DMS114 treated with DMSO at 0.1 percent for 48 hours (cell line): ENCODE data around the gene CACFD1.

ENCODE experiments used
- DNase-seq: peaks from one replicate; lab custom pipeline; 2025; ENCODE audit not compliant: unreplicated experiment; lab: John Stamatoyannopoulos, UW

CACFD1 gene

DNA sequence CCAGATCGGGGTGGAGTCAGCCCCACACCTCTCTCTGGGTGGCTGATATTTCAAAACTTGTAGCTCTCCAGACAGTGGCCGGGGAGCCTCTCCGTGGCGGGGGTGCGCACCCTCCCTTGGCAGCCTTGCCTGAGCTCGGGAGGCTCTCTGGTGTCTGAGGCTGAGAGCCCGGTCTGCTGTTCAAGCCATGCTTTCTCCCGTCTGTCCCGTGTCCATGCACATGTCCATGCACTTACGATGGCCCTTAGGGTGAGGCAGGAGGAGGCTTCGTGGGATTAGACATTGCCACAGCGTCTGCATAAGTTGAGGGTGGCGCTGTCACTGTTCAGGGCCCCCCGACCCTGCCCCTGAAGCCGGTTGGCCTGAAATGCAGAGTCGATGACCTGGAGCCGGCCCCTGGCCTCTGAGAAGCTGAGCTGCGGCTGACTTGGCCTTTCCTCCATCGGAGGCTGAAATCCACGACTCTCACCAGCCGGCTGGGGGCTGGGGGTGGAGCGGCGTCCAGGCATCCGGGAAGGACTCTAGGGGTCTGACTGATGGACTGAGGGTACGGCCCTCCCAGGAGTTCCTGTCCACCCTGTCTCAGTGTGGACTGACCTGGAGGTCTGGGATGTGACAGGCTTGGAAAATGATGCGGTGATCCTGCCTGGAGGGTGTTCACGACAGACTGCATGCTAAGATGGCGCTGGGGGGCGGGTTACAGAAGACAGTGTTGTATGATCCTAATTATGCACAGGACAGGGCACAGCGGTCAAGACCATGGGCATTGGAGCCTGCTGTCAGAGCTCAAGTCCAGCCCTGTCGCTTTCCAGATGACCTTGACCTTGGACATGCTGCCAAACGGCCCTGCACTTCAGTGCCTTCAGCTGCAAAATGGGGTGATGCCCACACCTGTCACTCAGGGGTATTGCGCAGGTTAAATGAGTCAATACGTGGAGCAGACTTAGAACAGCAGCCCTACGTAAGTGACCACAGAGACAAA lies 37.4 kb downstream of the CACFD1 start:
- DNase-seq = no peak

DNA sequence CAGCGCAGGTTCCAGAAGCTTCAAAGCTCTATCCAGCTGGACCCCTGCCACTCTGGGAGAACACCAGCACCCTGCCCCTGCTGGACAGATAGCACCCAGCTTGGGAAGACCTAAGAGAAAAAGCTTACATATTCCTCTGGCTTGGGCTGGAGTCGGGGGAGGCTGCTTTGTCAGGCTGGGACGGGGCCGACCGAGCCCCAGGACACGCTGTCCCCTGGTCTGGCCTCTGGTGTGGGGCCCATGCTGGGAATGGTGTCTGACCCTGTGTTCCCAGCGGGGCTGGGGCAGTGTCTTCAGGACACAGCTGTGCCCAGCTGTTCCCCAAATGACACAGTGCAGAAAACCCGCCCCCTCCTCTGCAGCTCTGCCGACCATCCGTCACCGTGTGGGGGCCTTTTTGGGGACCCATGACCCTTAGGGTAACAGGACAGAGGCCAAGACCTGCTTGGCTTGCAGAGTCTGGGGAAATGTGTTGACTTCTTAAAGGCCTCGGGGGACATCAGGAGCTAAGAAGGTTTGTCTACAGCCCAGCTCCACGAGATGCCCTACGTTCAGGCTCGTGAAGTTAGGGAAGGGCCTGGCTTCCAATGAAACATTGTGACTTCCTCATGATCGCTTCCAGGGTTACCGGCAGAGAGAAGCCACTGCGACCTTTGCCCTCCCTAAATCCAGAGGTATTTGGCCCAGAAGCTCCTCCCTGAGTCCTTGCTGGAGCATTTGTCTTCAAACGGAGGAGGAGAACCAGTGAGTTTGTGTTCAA lies 39.5 kb downstream of the CACFD1 start:
- DNase-seq = no peak

DNA sequence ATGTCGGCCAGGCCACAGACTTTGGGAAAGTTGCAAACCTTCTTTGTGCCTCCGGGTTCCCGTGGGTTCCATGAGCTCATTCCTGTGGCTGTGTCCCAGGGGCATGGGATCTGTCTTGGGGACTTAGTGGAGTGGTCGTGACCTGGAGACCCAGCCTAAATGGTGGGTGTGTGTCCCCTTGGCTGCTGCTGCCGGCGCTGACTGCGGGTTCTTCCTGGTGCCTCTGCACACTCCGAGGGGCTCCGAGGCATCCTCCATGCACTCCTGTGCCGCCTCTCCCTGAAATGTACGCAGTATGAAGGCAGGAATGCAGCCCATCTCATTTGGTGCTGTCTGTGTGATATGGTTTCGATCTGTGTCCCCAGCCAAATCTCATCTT lies 40.1 kb downstream of the CACFD1 start:
- DNase-seq = no peak

DNA sequence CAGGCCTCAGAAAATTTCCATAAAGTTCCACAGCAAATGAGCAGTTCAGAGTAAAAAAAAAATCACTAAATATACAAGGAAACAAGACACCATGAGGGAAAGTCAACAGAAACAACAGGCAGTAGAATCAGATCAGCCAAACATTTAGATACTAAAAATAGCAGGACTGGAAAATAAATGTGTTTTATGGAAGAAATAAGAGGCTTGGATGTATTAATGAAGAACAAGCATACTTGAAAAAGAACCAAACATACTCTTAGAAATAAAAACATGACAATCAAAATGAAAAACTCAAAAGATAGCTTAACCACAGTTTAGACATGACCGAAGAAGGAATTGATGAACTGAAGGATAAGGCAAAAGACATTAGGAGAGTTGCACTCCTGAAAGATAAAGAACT lies 42.3 kb downstream of the CACFD1 start:
- DNase-seq = no peak

DNA sequence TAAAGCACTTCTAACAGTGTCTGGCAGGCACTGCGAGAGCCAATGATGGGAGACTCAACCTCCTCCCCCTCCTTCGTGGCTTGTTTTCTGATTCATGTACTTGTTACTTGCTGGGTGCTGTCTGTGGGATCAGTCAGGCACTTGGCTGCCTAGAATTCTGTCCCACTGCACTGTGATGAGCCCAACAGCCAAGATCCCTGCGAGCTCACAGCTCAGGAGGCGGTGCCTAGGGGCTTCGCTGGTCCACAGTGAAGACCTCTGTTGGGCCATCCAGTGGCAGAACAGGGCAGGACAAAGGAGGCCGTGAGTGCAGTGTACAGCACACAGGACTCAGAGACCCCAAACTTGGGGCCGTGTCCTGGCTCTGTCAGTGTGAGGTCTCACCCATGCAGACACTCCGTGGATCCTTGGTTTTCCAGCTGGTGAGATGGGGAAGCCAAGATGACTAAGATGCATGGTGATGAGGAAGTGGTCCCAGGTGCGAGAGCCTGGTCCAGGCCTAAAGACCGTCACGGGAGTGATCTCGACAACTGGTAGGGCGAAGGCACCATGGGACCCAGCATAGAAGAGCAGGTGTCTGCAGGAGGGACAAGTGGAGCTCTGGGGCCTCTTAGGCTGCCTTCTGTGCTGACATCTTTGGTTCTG lies 45.5 kb downstream of the CACFD1 start:
- no peak for DNase-seq

DNA sequence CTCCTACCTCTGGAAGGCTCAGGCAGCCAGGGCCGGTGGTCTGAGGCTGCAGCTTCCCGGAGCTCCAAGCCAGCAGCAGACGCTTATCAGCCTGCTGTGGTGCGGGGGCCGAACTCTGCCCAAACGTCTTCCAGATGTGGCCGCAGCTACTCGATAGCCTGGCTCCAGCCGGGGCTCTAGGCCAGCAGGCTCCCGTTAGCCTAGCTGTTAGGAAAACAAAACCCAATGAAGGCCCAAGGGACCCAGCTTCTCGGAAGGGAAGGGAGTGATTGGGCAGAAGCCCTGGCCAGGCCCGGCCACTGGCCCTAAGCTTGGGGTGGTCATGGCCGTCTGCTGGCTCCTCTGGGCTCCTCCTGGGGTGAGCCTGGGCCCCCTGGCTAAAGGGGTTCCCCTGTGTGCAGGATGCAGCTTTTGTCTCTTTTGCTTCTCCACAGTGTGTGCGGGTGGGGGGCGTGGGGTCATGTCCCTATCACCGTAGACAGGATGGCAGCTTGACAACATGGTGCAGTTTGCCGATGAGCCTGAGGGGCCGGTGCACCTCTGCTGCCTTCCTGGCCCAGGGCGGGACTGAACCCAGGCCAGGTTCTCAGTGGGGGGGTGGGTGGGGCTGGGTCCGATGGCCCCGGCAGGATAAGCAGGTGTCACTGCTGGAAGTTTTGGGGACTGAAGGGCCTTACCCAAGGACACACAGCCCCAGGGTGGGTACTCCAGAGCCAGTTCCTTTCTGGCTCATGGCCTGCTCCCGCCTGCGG lies 46.3 kb downstream of the CACFD1 start:
- DNase-seq = no peak

DNA sequence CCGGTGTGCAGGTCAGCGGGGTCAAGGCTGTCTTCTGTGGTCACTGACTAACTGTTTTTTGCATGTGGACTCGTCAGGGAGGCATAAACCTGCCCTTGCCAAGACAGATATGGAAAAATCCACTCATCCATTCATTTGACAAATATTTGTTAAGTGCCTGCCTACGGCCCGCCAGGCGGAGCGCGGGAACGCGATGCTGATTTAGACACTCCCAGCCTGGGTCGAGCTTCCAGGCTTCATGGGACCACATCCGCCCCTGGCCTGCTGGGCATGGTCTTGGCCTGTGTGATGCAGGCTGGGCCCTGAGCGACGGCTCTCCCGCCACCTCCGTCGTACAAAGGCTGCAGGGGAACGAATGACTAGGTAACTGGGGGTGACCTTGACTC lies 46.9 kb downstream of the CACFD1 start:
- DNase-seq = no peak

DNA sequence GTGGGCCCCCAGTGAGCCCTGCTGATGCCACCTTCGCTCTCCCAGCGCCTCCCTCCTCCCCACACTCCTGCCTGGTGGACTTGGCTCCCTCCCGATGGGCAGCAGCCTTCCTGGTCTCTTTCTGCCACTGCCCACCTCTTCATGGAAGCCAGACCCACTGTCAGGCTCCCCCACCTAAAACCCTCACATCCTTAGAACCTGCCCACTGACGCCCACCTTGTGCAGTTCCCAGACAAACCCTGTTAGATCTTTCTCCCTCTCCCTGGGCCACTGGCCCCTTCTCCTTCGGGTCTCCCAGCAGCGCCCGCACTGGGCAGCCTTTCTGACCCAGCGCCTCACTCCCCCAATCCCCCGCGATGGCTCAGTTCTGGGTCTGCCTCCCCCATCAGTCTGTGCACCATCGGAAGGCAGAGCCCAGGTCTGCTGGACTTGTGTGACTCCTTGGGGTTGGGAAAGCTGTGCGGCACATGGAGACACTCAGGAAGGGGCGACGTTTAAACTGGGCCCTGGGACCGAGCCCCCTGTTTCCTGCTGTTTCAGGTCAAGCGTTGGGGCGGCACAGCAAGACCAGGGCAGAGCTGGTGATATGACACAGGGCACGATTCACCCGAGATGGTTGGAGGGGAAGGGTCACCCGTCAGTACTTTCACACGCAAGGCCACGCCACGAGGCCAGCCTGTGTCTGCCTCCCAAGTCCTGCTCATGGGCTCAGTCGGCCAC lies 47.6 kb downstream of the CACFD1 start:
- no peak for DNase-seq

DNA sequence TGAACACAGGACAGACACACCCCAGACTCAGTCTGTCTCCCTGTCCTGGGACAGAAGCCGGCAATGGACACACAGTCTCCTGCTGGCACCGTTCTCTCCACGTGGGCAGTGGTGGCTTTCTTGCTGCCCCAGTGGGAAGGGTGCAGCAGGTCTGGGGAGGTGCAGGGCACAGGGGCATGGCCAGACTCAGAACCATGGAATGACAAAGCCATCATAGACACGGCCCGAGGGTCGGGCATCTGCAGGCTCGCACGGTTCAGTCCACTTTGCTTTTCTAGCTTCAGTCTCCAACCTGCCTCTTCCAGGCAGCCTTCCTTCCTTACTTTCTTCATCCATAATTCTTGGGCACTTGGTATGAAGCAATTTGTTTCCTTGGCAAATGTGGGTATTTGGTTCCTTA lies 48.3 kb downstream of the CACFD1 start:
- no peak for DNase-seq

DNA sequence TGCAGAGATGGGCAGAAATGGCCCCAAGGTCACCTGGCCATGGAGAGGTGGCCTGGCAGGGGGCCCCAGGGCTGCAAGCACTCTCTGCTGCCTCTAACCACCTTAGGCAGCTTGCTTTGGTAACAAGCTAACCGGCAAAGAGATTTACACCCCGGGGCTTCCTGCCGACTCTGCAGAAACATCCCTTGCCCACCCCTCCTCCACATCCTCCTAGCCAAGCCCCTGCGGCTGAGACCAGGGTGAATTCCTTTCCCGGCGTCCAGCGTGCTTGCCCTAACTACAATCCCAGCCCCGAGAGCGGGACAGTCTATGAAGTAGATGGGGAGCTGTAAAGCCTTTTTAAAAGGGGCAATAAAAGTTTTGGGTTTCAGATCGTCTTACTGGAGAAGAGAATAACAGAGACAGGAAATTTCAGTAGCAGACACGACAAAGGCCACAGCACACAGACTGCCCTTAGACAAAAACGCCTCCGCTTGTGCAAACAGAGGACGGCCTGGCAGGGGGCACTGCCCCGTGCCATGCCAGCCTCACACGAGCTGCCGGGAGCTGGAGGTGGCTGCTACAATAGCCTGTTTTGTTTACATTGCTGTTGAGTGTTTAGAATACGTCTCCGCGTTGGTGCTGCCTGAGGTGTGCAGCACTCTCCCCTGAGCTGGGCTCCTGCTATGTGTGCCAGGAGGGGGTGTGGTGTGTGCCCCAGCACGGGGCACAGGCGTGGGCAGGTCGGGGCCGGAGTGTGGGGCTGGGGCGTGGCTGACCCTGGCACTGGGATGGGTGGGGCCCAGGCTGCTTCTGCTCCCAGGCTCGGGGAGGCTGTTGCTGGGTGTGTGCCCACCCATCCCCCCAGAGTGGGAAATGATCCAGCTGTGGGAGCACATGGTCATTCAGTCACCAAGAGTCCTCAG lies 49.7 kb downstream of the CACFD1 start:
- no peak for DNase-seq

DNA sequence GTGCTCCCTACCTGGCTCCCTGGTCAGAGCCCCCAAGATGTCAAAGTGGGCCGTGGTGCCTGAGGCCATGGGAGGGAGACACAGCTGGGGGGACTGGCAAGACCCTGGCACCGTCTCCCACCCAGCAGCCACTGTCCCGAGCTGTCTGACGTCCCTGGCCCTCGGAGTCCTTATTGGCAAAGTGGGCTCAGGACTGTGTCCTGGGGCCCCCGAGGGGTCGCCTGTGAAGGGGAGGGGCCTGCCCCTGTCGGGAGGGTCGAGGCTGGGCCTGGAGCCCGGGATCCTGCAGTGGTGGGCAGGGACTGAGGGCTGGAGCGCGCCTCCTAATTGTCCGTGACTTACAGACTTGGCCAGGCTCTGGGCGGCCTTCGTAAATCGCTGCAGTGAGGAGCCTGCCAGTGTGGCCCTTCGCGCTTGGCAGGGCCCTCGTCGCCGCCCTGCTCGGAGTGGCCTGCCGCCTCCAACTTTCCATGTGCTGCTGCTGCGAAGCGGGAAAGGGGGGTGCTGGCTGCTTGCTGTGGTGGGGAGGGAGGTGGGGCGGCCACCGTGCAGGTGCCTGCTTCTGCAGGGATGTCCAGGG lies 51.2 kb downstream of the CACFD1 start:
- DNase-seq = no peak

DNA sequence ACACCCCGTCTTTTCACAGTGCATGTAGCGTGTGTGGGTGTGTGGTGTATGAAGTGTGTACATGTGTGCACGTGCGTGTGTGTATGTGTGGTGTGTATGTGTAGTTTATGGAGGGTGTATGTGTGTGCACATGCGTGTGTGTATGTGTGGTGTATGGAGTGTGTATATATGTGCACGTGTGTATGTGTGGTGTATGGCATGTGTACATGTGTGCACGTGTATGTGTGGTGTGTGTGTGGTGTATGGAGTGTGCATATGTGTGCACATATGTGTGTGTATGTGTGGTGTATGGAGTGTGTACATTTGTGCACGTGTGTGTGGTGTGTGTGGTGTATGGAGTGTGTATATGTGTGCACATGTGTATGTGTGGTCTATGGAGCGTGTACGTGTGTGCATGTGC lies 51.8 kb downstream of the CACFD1 start:
- DNase-seq = no peak

DNA sequence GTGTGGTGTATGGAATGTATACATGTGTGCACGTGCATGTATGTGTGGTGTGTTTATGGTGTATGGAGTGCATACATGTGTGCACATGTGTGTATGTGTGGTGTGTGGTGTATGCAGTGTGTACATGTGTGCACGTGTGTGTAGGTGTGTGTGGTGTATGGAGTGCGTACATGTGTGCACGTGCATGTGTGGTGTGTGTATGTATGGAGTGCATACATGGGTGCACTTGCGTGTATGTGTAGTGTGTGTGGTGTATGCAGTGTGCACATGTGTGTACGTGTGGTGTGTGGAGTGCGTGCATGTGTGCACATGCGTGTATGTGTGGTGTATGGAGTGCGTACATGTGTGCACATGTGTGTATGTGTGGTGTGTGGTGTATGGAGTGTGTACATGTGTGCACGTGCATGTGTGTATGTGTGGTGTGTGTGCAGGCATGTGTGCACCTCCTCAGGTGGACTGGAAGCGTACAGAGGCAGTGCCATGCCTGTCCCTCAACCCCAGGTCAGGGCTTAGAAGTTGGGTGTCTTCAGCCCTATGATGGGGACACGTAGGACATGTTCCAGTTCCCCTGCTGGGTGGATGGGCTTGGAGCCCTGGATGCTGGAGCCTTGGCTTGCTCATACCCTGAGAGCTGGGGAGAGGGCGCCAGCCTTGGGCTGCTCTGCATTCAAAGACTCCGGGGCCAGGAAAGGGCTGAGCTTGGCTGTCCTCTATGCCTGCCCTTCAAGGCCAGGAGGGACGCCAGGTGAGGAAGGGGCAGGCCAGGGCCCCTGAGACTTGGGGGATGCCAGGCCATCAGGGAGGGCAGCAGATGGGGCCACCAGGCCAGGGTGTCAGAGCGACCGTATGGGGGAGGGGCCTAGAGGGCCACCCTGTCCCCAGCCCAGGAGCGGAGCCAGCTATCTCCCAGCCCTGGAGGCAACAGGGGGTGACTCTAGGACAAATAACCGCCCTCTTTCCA lies 52.8 kb downstream of the CACFD1 start:
- no peak for DNase-seq

DNA sequence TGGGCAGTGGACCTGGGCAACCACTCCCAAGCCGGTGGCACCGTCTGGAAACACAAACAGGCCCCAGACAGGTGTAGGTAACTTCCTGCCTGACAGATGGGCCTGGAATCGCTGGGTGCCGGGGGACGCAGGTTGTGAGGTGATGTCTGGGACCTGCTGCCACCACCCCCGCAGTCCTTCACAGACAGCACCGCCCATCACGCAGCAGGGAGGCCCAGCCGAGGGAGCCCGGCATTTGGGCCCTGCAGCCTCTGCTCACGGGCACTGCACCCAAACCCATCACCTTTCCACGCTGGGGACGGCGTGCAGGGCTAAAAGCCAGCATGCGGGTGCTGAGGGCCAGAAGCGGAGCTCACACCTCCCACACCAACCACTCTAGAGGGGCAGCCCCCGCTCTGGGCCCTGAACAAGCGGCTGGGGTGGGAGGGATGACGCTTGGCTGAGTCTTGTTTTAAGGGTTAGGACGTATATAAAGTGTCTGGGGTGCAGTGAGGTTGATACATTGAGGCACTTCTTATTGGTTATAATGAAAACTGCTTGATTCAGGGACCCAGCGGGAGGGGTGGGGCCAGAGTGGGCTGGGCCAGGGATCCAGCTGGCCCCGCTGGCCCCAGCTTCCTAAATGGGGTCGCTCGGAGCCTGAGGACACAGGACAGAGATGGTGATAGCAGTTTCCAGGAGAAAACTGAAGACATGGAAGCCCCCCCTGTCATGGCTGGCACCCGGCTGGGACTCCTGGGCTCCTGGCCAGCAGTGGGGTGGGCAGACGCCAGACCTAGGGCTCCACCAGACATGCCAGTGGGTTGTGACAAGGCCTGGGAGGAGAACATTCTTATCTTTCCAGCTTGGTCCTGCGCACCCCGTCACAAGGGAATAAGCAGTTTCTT lies 53.7 kb downstream of the CACFD1 start:
- no peak for DNase-seq

DNA sequence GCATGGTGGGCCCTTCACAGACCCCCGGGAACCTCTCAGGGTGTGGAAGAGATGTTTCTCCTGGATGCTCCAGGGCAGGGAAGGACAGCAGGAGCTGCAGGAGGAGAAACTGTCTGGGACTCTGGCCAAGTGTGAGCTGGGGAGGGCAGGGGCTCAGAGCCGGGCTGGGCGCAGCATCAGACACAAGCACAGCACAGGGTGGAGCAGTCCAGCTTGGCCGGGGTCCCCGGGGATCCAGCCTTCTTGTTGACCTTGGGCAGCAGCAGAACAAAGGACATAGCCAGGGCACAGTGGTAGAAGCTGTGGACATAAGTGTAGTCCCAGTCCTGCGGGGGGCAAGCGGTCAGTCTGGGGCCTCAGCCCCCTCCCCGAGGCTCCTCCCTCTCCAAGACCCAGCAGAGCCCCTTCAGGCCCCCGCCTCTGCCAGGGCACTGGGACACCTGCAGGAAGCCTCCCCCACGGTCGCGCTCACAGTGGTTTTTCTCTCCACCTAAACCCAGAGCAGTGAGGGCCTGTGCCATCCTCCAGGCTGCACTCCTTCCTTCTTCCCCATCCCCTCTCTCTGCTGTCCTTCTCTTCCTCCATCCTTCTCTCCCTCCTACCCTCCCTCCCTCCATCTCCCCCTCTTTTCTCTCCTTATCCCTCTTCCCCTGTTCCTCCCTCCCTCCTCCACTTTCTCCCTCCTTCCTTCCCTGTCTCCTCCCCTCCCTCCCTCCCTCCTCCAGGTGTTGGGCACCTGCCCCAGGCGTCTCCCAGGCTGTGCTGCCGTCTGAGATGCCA lies 54.9 kb downstream of the CACFD1 start:
- no peak for DNase-seq

DNA sequence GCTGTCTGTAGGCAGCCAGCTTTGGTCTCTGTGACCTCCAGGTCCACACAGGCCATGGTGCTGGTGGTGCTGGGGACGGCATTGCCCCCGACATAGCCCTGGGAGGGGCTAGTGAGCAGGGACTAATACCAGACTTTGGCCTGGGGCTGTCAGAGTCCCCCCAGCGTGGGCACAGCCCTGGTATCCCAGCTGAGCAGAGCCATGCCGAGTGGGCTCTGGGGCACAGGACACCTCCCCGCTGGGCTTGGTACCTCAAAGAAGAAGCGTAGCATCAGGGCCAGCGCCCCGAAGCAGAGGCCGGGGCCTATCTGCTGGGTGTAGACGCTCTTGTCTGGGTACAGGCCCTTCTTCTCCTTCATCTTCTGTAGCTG lies 55.4 kb downstream of the CACFD1 start:
- DNase-seq = no peak
